ENCODE results near the gene OR6X1. TPM values are rescaled to one million over a fixed set of nuclear protein-coding genes. Genes with fewer than 3 reads are reported as not detected.

Gene OR6X1
- total RNA-seq, 1 donor = not detected

- no peak for DNase-seq (ENCODE audit: low read depth)
- TF ChIP-seq CTCF (IDR thresholded peaks at IDR 0.05; ENCODE audit: insufficient read depth, low read depth, low read length) = no peak
- H3K4me3 ChIP-seq (ENCODE audit: low read depth, low read length) = no peak overlapping the region
Observed at GRCh38 chr11:123745764-123746451, 8.4 kb downstream of the OR6X1 start.

GRCh38 chr11:123742724-123743120 lies 11.6 kb downstream of the OR6X1 start:
- no peak for DNase-seq (ENCODE audit: low read depth)
- TF ChIP-seq CTCF (IDR thresholded peaks at IDR 0.05; ENCODE audit: insufficient read depth, low read depth, low read length) = no peak
- H3K4me3 ChIP-seq (ENCODE audit: low read depth, low read length) = no peak overlapping the region

- H3K4me3 ChIP-seq (ENCODE audit: low read depth, low read length) = peak overlapping the region; percentile 84
- TF ChIP-seq CTCF (IDR thresholded peaks at IDR 0.05; ENCODE audit: insufficient read depth, low read depth, low read length) = no peak
- DNase-seq (ENCODE audit: low read depth) = no peak
Observed at GRCh38 chr11:123742031-123742723, 12.1 kb downstream of the OR6X1 start.

GRCh38 chr11:123741159-123742030 lies 12.9 kb downstream of the OR6X1 start, which contains the start of gene ZNF202:
Gene ZNF202, minus strand, starts transcription at chr11:123741660. Its CDS starts 10,772 bp downstream, at chr11:123730888.
- H3K4me3 ChIP-seq (ENCODE audit: low read depth, low read length) = peak within 1 kb of the TSS; percentile 84
- TF ChIP-seq CTCF (IDR thresholded peaks at IDR 0.05; ENCODE audit: insufficient read depth, low read depth, low read length) = no peak

GRCh38 chr11:123740787-123741158 lies 13.5 kb downstream of the OR6X1 start:
- peak overlapping the region; percentile 84 for H3K4me3 ChIP-seq (ENCODE audit: low read depth, low read length)
- DNase-seq (ENCODE audit: low read depth) = peak; percentile 5

More at GRCh38 chr11:123741159-123742030, 12.9 kb downstream of the OR6X1 start, which contains the start of gene ZNF202:
- DNase-seq (ENCODE audit: low read depth) = peak; percentile 89

More at GRCh38 chr11:123740787-123741158, 13.5 kb downstream of the OR6X1 start:
- no peak for TF ChIP-seq CTCF (IDR thresholded peaks at IDR 0.05; ENCODE audit: insufficient read depth, low read depth, low read length)
